COLO668 (cell line): ENCODE results near the gene SORL1.
A peak's percentile ranks its signal among the peaks of the same experiment; 100 is the strongest.

Experiments used
- DNase-seq: peaks from one replicate; lab custom pipeline; 2025; ENCODE audit not compliant: unreplicated experiment; lab: John Stamatoyannopoulos, UW

The SORL1 gene

DNA sequence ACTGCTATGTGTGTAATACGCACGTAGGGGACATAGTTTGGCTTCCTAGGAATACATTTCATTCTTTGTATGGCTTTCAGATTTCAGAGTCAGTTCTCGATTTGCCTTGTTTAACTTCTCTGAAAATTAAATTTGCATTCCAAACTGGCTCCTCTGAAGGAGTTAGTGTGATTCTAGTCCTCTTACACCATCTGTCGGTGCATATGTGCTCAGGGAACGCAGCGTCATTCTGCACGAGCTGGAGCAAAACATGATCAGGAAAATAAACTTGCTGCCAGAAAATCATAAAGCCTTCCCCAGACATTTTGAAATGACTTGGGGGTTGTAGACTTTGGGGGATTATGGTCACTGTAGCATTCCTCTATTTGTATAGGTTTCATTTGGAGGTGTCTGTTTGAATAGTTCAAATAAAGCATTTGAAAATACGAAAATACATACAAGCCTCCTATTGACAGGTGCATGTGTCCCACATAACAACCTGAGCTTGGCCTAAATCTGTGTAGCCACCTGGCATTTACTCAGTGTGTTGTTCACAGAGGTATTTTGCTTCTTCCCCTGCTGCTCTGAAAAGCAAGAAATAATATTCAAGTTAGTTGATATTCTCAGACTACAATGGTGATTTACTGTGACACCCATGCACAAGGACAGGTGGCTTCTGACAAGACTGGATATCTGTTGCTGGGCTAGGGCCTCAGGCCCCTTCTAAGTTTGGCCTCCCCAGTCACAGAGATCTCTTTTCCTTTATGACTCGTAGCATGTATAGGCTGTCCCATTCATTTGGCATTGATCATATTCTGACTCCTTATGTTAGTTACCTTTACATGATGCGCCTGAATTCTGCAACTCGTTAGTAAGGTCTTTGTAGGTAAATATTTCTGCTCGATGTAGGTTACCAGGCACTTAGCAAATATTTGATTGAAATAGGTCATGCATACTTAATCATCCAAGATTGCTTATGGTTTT is 82.3 kb downstream of the SORL1 start:
- peak; percentile 26 for DNase-seq

DNA sequence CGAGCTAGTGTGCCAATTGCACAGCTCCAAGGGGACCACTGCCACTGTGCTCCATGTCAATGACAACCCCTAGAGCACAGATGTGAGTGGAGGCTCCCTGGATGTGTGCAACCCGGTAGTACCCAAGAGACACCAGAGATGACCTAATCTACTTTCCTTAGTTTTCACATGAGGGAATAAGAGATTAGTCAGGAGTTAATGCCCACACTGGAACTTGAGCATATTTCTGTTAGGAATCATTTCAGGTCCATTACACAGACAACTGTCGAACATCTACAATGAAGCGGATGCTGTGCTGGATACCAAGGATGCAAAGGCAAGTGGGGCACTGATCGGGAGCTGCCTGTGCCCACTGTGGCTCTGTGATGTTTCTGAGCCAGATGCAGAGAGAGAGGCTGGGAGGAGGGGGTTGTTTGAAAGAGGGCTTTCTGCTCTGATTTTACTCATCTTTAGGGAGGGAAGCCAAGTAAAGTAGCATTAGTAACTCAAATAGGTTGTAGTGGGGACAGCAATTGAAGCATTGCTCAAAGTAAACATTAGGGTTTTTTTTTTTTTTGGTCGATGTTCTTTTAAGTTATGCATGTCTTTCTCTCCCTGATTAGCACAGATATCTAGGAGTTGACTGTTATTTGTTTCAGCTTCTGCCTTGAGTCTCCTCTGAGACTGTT is 83.1 kb downstream of the SORL1 start:
- no peak for DNase-seq

DNA sequence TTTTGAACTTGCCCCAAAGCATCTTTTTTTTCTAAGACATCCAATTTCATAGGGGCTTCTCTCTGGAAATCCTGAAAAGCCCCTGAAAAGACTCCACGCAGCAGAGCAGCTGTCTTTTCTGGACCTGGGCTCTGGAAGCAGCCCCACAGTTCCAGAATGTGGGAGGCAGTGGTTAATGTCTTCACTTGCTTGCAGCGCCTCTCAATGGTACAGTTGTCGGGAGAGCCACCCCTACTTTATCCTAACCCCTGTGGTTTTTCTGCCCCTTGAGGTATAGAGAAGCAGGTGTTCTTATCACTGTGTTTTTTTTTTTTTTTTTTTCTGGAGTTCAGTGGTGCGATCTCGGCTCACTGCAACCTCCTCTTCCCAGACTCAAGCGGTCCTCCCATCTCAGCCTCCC is 84.0 kb downstream of the SORL1 start:
- DNase-seq: no peak

DNA sequence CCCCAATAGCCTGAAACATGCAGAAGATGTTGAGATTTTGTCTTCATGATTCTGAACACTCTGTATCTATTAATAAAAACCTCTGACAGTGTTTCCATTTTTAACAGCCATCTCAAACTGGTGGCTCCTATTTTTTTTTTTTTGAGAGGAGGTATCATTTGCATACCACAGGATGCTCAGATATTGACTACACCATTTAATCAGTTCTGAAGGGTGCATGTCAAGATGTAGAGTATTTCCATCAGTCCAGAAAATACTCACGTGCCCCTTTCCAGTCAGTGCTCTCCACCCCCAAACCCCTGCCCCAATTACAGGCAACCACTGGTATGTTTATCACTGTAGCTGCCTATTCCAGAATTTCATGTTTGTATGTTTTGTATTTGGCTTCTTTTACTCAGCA is 85.9 kb downstream of the SORL1 start:
- no peak for DNase-seq

DNA sequence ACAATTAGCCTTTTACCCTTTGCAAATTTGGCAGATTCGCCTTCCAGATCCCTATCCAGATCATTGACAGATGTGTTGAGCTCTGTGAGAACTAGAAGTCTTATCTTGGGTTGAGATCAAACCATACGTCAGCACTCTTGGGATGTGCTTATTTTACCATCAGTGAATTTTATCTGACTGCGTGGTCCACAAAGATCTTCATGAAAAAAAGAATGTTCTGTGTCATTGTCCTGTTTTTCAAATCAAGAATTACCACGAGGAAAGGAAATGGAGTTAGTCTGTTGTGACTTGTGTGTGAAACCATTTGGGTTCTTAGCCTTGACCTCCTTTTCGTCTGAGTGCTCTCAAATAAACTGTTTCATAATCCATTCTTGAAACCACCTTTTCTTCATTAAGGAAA is 86.9 kb downstream of the SORL1 start:
- DNase-seq: no peak

DNA sequence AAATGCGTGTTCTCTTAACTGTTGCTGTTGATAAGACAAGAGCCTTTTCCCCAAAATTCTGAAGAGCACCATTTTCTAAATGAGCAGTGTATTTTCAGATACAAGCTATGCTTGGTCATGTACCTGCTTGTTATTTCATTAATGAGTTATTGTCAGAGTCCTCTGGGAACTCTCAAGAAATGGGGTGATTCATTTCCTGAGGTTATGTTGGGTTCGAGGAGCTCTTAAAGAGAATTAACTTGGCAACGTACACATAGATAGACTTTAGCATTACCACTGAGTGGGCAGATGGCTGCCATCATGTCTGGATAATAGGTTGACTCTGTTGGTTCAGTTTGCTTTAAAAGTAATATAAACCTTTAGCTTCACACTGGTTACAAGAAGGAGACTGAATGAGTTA is 88.5 kb downstream of the SORL1 start:
- no peak for DNase-seq

DNA sequence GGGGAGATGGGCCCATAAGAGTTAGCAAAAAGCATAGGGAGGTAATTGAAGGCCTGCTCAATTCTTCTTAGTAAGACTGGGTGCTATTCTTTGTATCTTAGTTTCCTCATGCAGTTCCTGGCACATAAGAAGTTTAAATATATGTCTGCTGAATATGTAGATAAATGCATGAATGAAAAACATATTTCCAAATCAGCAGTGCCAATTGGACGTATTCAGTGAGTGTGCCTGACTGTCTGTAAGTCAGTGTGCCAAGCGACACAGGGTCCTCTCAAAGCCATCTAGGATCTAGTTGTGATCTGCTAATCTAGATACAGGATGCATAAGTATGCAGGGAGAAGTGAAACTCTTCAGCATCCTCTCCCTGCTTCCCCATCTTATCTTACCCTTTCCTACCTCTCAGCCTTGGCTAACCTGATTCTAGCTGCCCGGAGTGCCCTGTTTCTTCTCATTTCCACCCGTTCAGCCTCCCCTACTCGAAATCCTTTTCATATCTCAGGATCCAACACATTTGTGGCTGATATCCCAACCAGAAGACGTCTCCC is 91.8 kb downstream of the SORL1 start:
- DNase-seq: no peak

DNA sequence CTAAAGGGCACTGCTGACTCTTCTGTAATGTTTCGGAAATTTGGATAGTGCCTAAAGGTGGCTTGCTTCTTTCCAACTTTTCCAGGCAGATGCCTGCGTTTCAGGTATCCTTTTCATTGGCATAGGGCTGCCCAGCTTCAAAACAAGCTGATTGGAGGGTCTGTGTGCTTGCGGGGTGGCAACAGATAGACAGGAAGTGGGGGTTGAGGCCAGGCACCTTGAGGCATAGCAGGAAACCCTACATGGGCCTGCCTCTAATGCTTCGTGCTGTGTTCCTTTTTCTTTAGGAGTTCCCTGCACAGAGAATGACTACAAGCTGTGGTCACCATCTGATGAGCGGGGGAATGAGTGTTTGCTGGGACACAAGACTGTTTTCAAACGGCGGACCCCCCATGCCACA is 92.8 kb downstream of the SORL1 start:
- DNase-seq: no peak

DNA sequence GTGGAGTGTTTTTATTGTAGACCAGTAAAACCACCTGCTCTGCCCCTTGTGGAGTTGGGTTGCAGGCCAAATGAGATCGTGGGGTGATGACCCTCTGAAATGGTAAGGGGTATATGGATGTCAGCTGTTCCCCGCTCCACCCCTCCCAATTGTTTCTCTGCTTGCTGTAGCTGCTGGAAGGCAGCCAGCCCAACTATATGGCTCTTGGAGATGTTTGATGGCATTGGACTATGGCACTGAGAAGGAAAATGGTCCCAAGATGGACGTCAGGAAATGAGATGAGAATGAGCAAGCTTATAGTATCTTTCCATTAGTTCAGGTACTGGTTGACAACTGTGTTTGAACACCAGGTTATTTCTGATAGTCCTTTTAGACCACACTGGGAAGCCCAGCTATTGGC is 95.5 kb downstream of the SORL1 start:
- no peak for DNase-seq

DNA sequence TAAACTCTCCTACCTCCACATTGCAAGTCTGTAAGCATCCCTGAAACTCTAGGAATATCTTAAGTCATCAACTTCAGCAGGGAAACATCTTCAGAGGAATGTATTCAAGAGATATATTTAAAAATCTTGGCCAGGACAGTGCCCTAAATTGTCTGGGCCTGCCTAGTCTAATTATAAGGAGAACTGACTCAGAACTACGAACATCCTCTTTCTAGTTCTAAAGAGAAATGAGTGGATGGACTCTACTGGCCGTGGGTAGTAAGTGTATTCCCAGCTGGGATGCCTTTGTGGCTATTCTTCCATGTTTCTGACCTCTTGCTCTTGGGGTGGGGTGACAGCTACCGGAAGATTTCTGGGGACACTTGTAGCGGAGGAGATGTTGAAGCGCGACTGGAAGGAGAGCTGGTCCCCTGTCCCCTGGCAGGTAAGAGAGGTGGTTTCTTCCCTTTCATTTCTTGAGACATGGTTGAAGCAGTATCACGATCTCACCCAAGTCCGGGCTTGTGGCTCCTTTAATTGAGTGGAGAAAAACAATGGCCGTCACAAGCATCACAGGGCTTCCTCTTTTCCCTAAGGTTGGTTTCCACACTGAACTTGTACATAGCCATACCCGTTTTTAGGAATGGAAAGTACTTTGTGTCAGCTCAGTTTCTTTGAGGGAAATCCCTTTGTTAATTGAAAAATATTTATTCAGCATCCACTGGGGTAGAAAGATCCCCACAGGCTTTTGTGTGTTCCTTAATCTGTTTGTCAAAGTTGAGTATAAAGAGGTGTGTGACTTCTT is 98.3 kb downstream of the SORL1 start:
- DNase-seq: no peak

DNA sequence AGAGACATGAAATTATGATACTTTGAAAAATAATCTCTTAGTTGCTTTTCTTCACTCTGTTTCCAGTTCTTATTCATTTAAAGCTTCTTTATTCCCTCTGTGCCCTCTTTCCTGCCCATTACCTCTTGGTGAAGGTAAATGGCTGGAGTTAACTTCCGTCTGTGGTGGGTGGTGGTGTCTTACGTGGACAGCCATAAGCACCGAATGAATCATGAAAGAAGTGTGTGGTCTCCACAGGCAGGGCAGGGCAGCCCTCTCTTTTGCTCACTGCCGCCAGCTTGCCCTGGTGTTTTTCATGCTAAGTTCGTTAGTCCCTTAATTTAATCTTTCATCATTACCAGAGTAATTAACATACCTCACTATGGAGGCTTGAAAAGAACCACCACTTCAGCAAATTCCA is 99.3 kb downstream of the SORL1 start:
- no peak for DNase-seq

DNA sequence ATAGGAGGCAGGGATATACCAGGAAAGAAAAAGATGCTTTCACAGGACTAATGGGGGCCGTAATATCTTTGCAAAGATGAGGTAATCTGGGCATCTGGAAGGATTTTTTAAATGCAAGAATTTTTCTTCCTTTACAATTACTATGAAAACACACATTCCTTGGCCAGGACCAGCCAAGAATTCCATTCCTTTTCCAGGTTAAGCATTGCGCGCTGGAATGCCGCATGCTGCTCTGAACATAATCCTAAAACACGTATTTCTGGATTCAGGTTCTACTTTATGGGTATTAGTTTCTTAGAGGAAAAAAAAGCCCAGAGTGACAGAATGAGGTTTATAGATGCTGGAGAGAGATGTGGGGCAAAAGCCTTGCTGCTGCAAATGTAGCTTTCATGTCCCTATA is 100.0 kb downstream of the SORL1 start:
- DNase-seq: no peak

DNA sequence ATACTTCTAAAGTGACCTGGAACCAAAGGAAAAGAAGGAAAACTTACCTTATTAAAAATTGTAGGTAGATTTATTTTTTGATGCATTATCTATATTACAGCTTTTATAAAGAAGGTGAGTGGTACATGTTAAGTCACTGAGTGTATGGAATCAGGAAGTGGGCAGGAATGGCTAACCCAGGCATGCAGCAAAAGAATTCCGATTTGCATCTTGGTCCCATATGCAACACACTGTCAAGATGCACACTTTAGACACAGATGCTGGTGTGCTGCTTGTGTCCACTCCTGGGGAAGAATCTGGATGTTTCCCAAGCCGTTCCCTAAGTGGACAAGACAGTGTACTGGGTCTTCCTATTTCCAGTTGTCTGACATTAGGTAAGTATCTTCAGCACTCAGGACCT is 100.5 kb downstream of the SORL1 start:
- no peak for DNase-seq

DNA sequence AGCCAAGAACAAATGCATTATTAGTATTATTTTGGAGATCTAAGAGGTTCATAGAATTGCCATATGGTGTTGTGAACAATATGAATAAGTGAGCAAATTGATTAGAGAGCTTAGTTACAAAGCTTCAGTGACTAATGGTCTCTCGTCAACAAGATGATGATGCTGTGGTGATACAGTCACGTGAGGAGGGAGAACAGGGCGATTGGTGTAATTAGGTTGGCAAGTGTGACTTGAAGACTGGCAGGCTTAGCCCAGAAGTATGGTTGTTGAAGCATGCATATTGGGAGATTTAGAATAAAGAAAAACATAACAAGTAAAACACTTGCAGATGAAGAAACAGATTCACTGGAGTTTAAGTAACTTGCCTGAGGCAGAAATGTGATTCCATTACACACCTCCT is 101.3 kb downstream of the SORL1 start:
- DNase-seq: no peak

DNA sequence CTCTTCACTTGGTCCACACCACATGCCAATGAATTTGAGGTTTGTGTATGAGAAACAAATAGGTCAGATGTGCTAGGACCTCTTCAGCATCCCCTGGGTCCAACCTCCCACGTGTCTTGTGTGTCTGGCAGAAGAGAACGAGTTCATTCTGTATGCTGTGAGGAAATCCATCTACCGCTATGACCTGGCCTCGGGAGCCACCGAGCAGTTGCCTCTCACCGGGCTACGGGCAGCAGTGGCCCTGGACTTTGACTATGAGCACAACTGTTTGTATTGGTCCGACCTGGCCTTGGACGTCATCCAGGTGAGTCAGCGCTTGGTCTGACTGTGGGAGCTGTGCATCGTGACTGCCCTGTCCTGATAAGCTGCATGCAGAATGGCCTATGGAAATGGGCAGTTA is 101.7 kb downstream of the SORL1 start:
- DNase-seq: peak; percentile 7

DNA sequence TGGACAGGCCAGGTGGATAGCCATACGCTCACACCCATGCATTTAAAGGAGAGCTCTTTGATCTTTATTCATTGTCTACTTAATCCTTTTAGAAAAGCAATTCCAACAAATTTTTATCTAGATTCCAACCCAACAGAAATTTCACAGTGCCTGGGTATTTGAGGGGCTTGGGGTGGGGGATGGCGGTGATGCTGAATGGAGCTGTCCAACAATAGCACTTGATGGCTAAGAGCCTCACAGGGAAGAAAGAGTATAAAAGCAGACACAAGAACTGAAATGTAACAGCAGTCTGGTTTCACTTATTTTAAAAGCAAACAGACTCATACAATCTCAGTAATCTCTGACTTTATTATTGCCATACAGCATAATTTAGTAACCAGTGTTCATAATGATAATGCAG is 102.4 kb downstream of the SORL1 start:
- DNase-seq: no peak

DNA sequence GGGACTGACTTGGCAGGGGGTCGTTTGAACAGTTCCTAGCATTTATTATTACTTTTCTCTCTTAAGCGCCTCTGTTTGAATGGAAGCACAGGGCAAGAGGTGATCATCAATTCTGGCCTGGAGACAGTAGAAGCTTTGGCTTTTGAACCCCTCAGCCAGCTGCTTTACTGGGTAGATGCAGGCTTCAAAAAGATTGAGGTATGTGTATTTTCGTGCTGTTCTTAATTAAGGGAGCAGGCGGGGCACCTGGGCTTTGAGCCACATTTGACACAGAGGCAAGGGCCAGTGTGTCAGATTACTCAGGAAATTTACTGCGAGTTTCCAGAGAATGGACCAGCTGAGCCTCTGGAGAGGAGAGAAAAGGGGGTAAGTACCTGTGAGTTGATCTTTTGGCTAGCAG is 103.0 kb downstream of the SORL1 start:
- no peak for DNase-seq

DNA sequence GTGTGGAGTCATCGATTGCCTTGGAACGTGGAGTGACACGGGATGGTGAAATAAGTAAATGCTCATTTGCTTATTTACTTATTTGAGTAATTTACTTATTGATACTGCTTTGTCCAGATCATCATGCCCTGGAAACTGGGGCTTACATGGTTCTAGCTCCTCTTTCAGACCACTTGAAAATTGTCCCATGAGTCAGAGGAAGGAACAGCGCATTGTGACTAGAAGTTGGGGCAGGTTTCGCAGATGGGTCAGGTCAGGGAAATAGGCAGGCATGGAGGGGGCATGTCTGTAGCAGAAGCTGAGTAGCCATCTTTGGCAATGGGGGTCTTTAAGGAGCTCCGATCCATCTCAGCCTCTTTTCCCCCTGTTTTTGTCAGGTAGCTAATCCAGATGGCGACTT is 104.8 kb downstream of the SORL1 start:
- no peak for DNase-seq

DNA sequence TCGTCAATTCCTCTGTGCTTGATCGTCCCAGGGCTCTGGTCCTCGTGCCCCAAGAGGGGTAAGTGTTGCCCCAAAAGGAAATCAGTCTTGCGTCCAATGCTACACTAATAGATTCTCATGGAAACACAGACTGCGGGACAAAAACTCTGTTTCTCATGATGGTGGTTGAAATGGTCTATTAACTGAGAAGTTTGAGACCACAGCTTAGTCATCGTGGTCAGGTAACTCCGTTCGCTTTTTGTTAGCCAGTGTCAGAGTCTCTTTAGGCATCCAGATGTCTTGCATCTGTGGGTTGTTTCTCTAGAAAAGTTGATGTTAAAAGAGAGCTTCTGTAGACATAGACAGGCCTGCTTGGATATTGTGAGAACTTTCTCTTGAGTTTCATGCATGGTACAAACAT is 105.2 kb downstream of the SORL1 start:
- no peak for DNase-seq

DNA sequence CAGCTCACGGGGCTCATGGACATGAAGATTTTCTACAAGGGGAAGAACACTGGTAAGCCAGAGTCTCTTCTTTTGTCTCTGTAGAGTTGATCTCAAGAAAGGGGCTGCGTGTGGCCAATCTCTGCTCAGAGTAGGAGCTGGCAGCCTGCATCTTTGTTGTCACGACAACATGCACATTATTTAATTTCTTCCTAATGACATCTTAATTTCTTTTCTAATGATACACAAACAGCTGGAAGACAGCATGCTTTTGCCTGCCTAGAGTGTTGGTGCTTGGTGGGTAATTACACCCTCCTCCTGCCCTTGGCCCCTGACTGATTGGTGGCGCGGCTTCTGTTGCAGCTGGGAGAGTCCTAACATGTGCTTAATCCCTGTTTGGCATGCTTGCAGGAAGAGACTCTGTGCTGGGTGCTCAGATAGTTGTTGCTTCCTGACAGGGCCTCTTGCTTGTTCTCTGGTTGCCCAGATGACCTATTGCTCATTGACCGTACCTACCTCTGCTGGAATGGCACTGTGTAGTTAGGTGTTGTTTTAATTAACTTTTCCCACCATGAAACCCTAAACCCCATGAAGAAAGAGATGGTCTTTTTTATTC is 107.6 kb downstream of the SORL1 start:
- DNase-seq: no peak

DNA sequence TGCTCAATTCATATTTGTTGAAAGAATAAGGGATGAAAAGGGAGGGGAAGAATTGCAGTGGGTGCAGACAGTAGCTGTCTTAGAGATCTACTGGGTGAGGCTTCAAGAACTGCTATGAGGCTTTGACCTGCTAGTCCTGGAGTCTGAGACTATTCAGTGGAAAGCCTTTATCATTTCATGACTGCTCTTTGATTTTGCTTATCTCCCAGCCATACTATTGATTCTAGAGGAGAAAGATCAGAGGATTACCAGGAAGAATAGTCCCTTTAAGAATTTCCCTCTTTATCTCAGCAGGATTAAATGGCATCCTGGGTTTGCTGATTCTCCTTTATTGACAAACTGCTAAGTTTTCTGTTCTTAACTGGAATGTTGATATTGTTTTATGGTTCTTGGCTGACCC is 108.1 kb downstream of the SORL1 start:
- DNase-seq: no peak
